Measurements from ENCODE around the gene TMBIM1.
"Not testable (repeated sequence)": the region's sequence is repeated elsewhere in the genome, so short reads cannot be mapped to it uniquely, and the experiment has no call there.

The TMBIM1 gene

GRCh38 chr2:218278531-218279360 is 13.6 kb downstream of the TMBIM1 start:
- Mint-ChIP-seq H3K27me3 (no peaks in the 10 kb centered on the region), H3K4me1 (ENCODE audit: low read depth) (peaks cover 81% of the 10 kb centered on the region), H3K36me3 (ENCODE audit: low read depth) (peaks cover 100% of the 10 kb centered on the region), H3K27ac (no peak overlapping the region), H3K4me3 (no peak overlapping the region), H3K9me3 (no peaks in the 10 kb centered on the region)
- intact Hi-C loops (cut with micrococcal nuclease) = no loop called here

- H3K27ac Mint-ChIP-seq = peak overlapping the region; percentile 26
- H3K36me3 Mint-ChIP-seq (ENCODE audit: low read depth) = peaks cover 100% of the 10 kb centered on the region
- H3K27me3 Mint-ChIP-seq = no peaks in the 10 kb centered on the region
- H3K4me1 Mint-ChIP-seq (ENCODE audit: low read depth) = peaks cover 75% of the 10 kb centered on the region
- intact Hi-C loops (cut with micrococcal nuclease) = no loop called here
- H3K4me3 Mint-ChIP-seq = no peak overlapping the region
- H3K9me3 Mint-ChIP-seq = no peaks in the 10 kb centered on the region
Observed at GRCh38 chr2:218277921-218278320, 14.4 kb downstream of the TMBIM1 start.

DNA sequence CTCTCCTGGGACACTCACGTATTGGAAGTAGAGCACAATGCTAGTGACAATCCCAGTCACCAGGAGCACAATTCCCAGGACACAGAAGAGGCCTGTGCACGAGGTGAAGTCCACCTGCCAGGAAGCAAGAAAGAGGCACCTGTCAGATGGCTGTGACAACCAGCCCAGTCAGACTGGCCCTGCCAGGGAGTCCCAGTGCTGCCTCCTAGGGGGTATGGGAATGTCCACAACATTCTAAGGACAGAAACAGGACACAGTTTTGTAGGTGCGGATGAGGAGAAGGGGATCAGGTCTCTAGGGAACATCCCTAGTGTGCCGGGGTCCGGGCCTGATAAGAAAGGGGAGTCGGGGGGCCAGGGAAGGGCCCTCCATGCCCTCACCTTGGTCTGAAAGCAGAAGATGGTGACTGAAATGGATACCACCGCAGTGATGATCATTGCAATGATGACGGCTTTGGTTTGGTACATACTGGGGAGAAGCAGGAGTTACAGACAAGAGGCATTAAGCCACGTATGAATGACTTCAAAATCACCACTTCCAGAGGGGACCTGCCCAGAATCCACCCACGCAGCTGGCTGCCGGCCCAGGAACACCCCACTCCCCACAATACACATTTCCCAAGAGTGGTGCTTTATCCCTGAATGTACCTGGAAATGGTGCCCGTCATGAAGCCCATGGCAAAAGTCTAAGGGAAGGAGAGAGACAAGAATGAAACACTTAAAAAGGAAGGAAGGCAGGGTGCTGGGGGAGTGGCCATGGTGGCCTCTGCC is 15.1 kb downstream of the TMBIM1 start:
- intact Hi-C loops (cut with micrococcal nuclease) = no loop called here
- peaks cover 75% of the 10 kb centered on the region for H3K4me1 Mint-ChIP-seq (ENCODE audit: low read depth)
- H3K9me3 Mint-ChIP-seq = no peaks in the 10 kb centered on the region
- H3K4me3 Mint-ChIP-seq = no peak overlapping the region
- H3K27me3 Mint-ChIP-seq = no peaks in the 10 kb centered on the region
- H3K27ac Mint-ChIP-seq = peak overlapping the region; percentile 26
- peaks cover 100% of the 10 kb centered on the region for H3K36me3 Mint-ChIP-seq (ENCODE audit: low read depth)

- H3K9me3 Mint-ChIP-seq = no peaks in the 10 kb centered on the region
- peaks cover 83% of the 10 kb centered on the region for H3K4me1 Mint-ChIP-seq (ENCODE audit: low read depth)
- no peak overlapping the region for H3K4me3 Mint-ChIP-seq
- peak overlapping the region; percentile 26 for H3K27ac Mint-ChIP-seq
- intact Hi-C loops (cut with micrococcal nuclease) = no loop called here
- H3K36me3 Mint-ChIP-seq (ENCODE audit: low read depth) = peaks cover 94% of the 10 kb centered on the region
- no peaks in the 10 kb centered on the region for H3K27me3 Mint-ChIP-seq
Observed at GRCh38 chr2:218275371-218276072, 16.8 kb downstream of the TMBIM1 start.

- Mint-ChIP-seq H3K4me3 (no peak overlapping the region), H3K9me3 (no peaks in the 10 kb centered on the region), H3K4me1 (ENCODE audit: low read depth) (peaks cover 75% of the 10 kb centered on the region), H3K27me3 (no peaks in the 10 kb centered on the region), H3K36me3 (ENCODE audit: low read depth) (peaks cover 94% of the 10 kb centered on the region), H3K27ac (peak overlapping the region; percentile 26)
- intact Hi-C loops (cut with micrococcal nuclease) = loop anchor here (5.0 kb wide), 1 partner anchor 293 kb away; the partner anchor contains the start of genes CNOT9 and USP37
Observed at GRCh38 chr2:218274586-218274985, 17.7 kb downstream of the TMBIM1 start.

DNA sequence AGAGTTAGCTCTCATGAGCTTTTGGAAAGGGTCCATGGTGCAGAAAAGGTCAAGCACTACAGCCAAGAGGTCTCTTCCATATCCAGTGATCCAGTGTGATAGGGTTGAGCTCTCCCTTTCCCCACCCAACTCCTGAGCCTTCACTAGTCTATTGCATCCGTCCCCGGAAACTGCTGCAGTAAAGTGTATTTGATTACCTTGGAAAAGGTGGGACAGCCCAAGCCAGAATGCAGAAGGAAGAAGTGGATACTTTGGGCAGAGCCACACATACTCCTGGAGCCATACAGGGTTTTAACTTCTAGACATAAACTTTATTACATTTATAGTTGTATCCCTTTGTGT is 18.4 kb downstream of the TMBIM1 start:
- peaks cover 94% of the 10 kb centered on the region for H3K36me3 Mint-ChIP-seq (ENCODE audit: low read depth)
- peaks cover 75% of the 10 kb centered on the region for H3K4me1 Mint-ChIP-seq (ENCODE audit: low read depth)
- no peak overlapping the region for H3K4me3 Mint-ChIP-seq
- no peaks in the 10 kb centered on the region for H3K9me3 Mint-ChIP-seq
- no peaks in the 10 kb centered on the region for H3K27me3 Mint-ChIP-seq
- intact Hi-C loops (cut with micrococcal nuclease) = loop anchor here (2.0 to 5.0 kb wide), 2 partner anchors 13 to 293 kb away; partner anchors contain the start of genes CNOT9 and USP37
- no peak overlapping the region for H3K27ac Mint-ChIP-seq

GRCh38 chr2:218273214-218273907 is 18.9 kb downstream of the TMBIM1 start:
- Mint-ChIP-seq H3K36me3 (ENCODE audit: low read depth) (peaks cover 91% of the 10 kb centered on the region), H3K4me1 (ENCODE audit: low read depth) (peaks cover 72% of the 10 kb centered on the region)
- not testable (repeated sequence) for H3K4me3 Mint-ChIP-seq, H3K9me3 Mint-ChIP-seq, H3K27ac Mint-ChIP-seq, H3K27me3 Mint-ChIP-seq
- intact Hi-C loops (cut with micrococcal nuclease) = loop anchor here (2.0 to 5.0 kb wide), 2 partner anchors 13 to 294 kb away; partner anchors contain the start of genes CNOT9 and USP37

- peaks cover 88% of the 10 kb centered on the region for H3K36me3 Mint-ChIP-seq (ENCODE audit: low read depth)
- H3K4me3 Mint-ChIP-seq = no peak overlapping the region
- intact Hi-C loops (cut with micrococcal nuclease) = loop anchor here (2.0 to 5.0 kb wide), 2 partner anchors 14 to 295 kb away; partner anchors contain the start of genes CNOT9 and USP37
- no peaks in the 10 kb centered on the region for H3K9me3 Mint-ChIP-seq
- H3K4me1 Mint-ChIP-seq (ENCODE audit: low read depth) = peaks cover 69% of the 10 kb centered on the region
- peak overlapping the region; percentile 89 for H3K27ac Mint-ChIP-seq
- no peaks in the 10 kb centered on the region for H3K27me3 Mint-ChIP-seq
Observed at GRCh38 chr2:218272531-218273212, 19.6 kb downstream of the TMBIM1 start.

DNA sequence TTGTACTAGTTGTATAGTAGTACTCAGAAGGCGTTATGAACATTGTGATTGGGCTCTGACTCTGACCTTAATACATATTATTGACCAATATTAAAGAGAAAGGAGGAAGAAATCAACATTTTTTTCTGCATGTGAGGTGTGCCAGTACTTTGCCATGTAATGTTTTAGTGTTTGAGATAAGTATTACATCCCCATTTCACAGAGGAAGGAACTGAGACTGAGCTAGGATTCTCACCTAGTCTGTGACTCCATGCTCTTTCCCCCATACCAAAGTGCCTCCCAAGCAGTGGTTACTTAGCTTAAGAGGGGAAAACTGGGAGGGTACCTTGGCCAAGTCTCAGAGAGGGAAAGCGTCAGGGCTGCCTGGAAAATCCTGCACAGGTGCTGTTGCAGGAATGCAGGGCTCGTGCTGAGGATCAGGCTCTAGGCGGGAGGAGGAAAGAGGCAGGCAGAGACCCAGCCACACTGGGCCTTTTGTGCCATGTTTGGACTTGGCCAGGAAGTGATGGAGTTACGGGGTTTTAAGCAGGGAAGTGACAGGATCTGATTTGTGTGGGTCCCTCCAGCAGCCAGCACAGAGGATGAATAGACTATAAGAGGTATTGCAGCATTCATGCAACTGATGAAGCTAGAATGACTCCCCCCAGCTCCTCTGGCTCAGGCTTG is 20.3 kb downstream of the TMBIM1 start:
- no peaks in the 10 kb centered on the region for H3K9me3 Mint-ChIP-seq
- intact Hi-C loops (cut with micrococcal nuclease) = loop anchor here (2.0 to 5.0 kb wide), 2 partner anchors 15 to 295 kb away; partner anchors contain the start of genes CNOT9 and USP37
- H3K27me3 Mint-ChIP-seq = no peaks in the 10 kb centered on the region
- H3K36me3 Mint-ChIP-seq (ENCODE audit: low read depth) = peaks cover 88% of the 10 kb centered on the region
- peak overlapping the region; percentile 89 for H3K27ac Mint-ChIP-seq
- H3K4me3 Mint-ChIP-seq = no peak overlapping the region
- H3K4me1 Mint-ChIP-seq (ENCODE audit: low read depth) = peaks cover 69% of the 10 kb centered on the region

DNA sequence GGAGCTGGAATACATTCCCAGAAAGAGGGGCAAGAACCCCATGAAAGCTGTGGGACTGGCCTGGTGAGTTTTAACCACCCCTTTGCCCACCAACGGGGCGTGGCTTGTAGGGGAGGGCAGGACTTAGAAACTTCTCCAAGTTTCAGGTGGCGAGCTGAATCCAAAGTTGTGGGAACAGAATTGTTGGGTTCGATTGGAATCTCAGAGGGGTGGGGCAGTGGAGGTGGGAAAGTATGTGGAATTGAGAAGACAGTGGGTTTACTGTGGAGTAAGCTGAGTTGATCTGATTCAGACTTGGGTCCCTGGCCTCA is 20.9 kb downstream of the TMBIM1 start:
- Mint-ChIP-seq H3K36me3 (ENCODE audit: low read depth) (peaks cover 88% of the 10 kb centered on the region), H3K27ac (peak overlapping the region; percentile 89), H3K9me3 (no peaks in the 10 kb centered on the region), H3K4me1 (ENCODE audit: low read depth) (peaks cover 69% of the 10 kb centered on the region), H3K27me3 (no peaks in the 10 kb centered on the region), H3K4me3 (peak overlapping the region; percentile 85)
- intact Hi-C loops (cut with micrococcal nuclease) = loop anchor here (5.0 kb wide), 1 partner anchor 296 kb away; the partner anchor contains the start of genes CNOT9 and USP37

- intact Hi-C loops (cut with micrococcal nuclease) = loop anchor here (1.0 to 5.0 kb wide), 2 partner anchors 128 to 296 kb away; partner anchors contain the start of genes CNOT9, CTDSP1 and USP37
- Mint-ChIP-seq H3K4me3 (peak overlapping the region; percentile 85), H3K27ac (peak overlapping the region; percentile 89), H3K36me3 (ENCODE audit: low read depth) (peaks cover 88% of the 10 kb centered on the region), H3K4me1 (ENCODE audit: low read depth) (peaks cover 69% of the 10 kb centered on the region), H3K27me3 (no peaks in the 10 kb centered on the region), H3K9me3 (no peaks in the 10 kb centered on the region)
Observed at GRCh38 chr2:218270721-218271486, 21.4 kb downstream of the TMBIM1 start.
